ENCODE measurements around the gene PPP2R3A.
A peak's percentile ranks its signal among the peaks of the same experiment; 100 is the strongest.

DNA sequence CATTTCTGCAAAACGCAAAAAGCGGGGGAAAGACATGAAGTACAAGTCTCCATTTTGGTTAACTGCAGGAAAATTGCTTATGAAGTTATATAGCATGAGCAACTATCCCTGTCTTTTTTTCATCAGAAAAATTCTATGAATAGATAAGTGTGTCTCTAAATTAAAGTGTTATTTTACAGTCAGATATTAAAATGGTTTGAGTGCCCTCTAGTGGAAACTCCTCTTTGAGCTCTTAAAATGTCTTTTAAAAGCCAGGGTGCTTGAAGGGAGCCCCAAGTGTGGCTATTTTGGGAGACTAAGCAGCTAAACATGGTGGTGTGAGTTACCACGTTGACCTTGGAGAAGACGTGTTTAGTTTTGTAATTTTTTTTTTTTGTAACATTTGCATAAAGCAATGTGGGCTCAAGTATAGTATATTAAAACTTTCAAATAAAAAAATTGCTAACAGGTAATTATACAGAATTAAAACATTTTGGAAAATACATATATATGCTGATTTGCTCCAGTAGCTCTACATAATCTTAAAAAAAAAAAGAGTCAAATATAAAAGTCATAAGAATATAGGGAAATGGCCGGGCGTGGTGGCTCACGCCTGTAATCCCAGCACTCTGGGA lies 77.2 kb downstream of the PPP2R3A start:
- TF ChIP-seq, protein P1, sequence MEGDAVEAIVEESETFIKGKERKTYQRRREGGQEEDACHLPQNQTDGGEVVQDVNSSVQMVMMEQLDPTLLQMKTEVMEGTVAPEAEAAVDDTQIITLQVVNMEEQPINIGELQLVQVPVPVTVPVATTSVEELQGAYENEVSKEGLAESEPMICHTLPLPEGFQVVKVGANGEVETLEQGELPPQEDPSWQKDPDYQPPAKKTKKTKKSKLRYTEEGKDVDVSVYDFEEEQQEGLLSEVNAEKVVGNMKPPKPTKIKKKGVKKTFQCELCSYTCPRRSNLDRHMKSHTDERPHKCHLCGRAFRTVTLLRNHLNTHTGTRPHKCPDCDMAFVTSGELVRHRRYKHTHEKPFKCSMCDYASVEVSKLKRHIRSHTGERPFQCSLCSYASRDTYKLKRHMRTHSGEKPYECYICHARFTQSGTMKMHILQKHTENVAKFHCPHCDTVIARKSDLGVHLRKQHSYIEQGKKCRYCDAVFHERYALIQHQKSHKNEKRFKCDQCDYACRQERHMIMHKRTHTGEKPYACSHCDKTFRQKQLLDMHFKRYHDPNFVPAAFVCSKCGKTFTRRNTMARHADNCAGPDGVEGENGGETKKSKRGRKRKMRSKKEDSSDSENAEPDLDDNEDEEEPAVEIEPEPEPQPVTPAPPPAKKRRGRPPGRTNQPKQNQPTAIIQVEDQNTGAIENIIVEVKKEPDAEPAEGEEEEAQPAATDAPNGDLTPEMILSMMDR (IDR thresholded peaks at IDR 0.05), result peak; percentile 15 to 36 (median 29)
- no peak for TF ChIP-seq POLR2A (IDR thresholded peaks at IDR 0.05)

Measured in ovary (tissue), 3 donors.